H1 (cell line): Measurements from ENCODE around the gene CCBE1. TPM values are rescaled to one million over a fixed set of nuclear protein-coding genes. Genes with fewer than 3 reads are reported as not detected.

Experiments
- CTBP2 ChIP-seq: IDR thresholded peaks from 2 replicates; pipeline ENCODE4 v1.7.0; 2011; ENCODE audit warnings: borderline replicate concordance, mild to moderate bottlenecking, moderate library complexity, mixed read lengths, low read length; ENCODE audit not compliant: insufficient read depth, insufficient read length
- EP300 ChIP-seq, 2 experiments: IDR thresholded peaks; 1 replicate in 1 of 2; 2 replicates in 1 of 2; pipeline ENCODE4 v1.6.1; 2011 to 2012; ENCODE audit warnings: low read depth in 2 of 2, low read length in 2 of 2, mild to moderate bottlenecking in 2 of 2, borderline replicate concordance in 1 of 2, inconsistent platforms in 1 of 2, moderate library complexity in 1 of 2
- KDM5A ChIP-seq: fragments of 200-600 bp; IDR thresholded peaks from 2 replicates; pipeline ENCODE4 v1.7.1; 2012; ENCODE audit warnings: mild to moderate bottlenecking, low read length, inconsistent platforms, mixed read lengths
- polyA plus RNA-seq, 7 experiments: library from polyadenylated mRNA; depleted of rRNA in 3 of 7; stranded (reverse) in 5 of 7; unstranded in 2 of 7; fragments of >200 nt in 5 of 7; fragments of 200-250 nt in 2 of 7; gene quantifications; 1 replicate in 5 of 7; 2 replicates in 1 of 7; 4 replicates in 1 of 7; pipeline versions ENCODE4 v1.2.1 to v1.2.3, GENCODE V29; 2011 to 2013; ENCODE audit warnings: missing spikeins in 2 of 7, mixed read lengths in 2 of 7
- total RNA-seq: library from RNA; stranded (reverse); fragmentation: NEBNext Ultra II Directional; extraction: Animal tissue kit (Norgen Biotek cat#: 25700); gene quantifications from 2 replicates; pipeline ENCODE4 v1.2.1, GENCODE V29; 2021
- TF ChIP-seq, protein P1 (sequence below), 3 experiments: IDR thresholded peaks; 1 replicate in 2 of 3; 2 replicates in 1 of 3; pipeline versions ENCODE4 v1.5.1 to v1.6.1; 2011; ENCODE audit warnings: low read length in 3 of 3, mild to moderate bottlenecking in 3 of 3, inconsistent platforms in 2 of 3, low read depth in 1 of 3, moderate library complexity in 1 of 3; ENCODE audit not compliant: insufficient read depth in 1 of 3; ENCODE audit errors: control extremely low read depth in 1 of 3

CCBE1 gene
- total and polyA plus RNA-seq, 2 of the 8 experiments (the other 6 are each of a cell fraction or from before 2014, with no cell fraction given) = 2.1 to 2.6 TPM

DNA sequence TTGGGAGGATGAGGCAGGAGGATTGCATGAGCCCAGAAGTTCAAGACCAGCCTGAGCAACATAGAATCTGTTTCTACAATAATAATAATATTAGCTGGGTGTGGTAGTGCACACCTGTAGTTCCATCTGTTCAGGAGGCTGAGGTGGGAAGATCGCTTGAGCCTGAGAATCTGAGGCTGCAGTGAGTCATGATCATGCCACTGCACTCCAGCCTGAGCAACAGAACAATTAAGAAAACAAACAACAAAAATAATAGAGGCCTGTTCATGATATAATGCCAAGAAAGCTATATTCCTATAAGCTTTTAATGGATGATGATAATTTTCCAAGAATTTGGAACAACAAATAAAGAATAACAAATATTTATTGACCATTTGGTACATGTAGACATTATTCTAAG lies 6.9 kb upstream of the CCBE1 start (continued):
- TF ChIP-seq, protein P1, sequence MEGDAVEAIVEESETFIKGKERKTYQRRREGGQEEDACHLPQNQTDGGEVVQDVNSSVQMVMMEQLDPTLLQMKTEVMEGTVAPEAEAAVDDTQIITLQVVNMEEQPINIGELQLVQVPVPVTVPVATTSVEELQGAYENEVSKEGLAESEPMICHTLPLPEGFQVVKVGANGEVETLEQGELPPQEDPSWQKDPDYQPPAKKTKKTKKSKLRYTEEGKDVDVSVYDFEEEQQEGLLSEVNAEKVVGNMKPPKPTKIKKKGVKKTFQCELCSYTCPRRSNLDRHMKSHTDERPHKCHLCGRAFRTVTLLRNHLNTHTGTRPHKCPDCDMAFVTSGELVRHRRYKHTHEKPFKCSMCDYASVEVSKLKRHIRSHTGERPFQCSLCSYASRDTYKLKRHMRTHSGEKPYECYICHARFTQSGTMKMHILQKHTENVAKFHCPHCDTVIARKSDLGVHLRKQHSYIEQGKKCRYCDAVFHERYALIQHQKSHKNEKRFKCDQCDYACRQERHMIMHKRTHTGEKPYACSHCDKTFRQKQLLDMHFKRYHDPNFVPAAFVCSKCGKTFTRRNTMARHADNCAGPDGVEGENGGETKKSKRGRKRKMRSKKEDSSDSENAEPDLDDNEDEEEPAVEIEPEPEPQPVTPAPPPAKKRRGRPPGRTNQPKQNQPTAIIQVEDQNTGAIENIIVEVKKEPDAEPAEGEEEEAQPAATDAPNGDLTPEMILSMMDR (IDR thresholded peaks at IDR 0.05; ENCODE audit: control extremely low read depth in 1 of 3, insufficient read depth in 1 of 3, low read depth in 1 of 3, low read length in 3 of 3) = no peak
- no peak for TF ChIP-seq KDM5A
- TF ChIP-seq EP300 (IDR thresholded peaks at IDR 0.05; ENCODE audit: borderline replicate concordance in 1 of 2, low read depth in 2 of 2, low read length in 2 of 2) = no peak
- no peak for TF ChIP-seq CTBP2
